Posterior cingulate gyrus (tissue), 11 donors: Measurements from ENCODE around the gene PREPL.

Experiments used
- DNase-seq, 10 donors: peaks; one replicate each; pipeline versions ENCODE4 v3.0.0 to v3.0.0-alpha.2; 2020 to 2021; ENCODE audit warnings: mixed read lengths in 3 of 10
- intact Hi-C: fragments of 100-400 bp; cut with DNase I; formaldehyde crosslinking; loops from one replicate; pipeline ENCODE4 v1.15.1; 2023

Gene PREPL

GRCh38 chr2:44299635-44300034, 61.7 kb downstream of the PREPL start:
- no peak for DNase-seq
- intact Hi-C loops = no loop called here

- intact Hi-C loops = no loop called here
- DNase-seq = no peak
These were observed 63.9 kb downstream of the PREPL start for GRCh38 chr2:44297431-44297830.

- intact Hi-C loops = no loop called here
- DNase-seq = no peak
These were observed 64.6 kb downstream of the PREPL start for GRCh38 chr2:44296653-44297052.

- intact Hi-C loops = no loop called here
- DNase-seq = no peak
These were observed 65.5 kb downstream of the PREPL start for GRCh38 chr2:44295633-44296359.

GRCh38 chr2:44295113-44295512, 66.2 kb downstream of the PREPL start:
- intact Hi-C loops = no loop called here
- DNase-seq = no peak

GRCh38 chr2:44291281-44292248, 69.7 kb downstream of the PREPL start:
- intact Hi-C loops = loop anchor here (1.0 to 2.0 kb wide), 3 partner anchors 47 to 247 kb away; no protein-coding TSS in a partner anchor
- peak in 7 of 10 donors; percentile 39 to 93 (median 55) for DNase-seq

- intact Hi-C loops = loop anchor here (2.0 kb wide), 1 partner anchor 45 kb away; no protein-coding TSS in a partner anchor
- DNase-seq = no peak
These were observed 71.0 kb downstream of the PREPL start for GRCh38 chr2:44290261-44290660.

- no peak for DNase-seq
- intact Hi-C loops = no loop called here
These were observed 74.2 kb downstream of the PREPL start for GRCh38 chr2:44286884-44287638.

- intact Hi-C loops = no loop called here
- DNase-seq = no peak
These were observed 75.0 kb downstream of the PREPL start for GRCh38 chr2:44286119-44286883.

- no peak for DNase-seq
- intact Hi-C loops = no loop called here
These were observed 76.1 kb downstream of the PREPL start for GRCh38 chr2:44285174-44285573.

GRCh38 chr2:44283116-44283666, 78.1 kb downstream of the PREPL start:
- intact Hi-C loops = no loop called here
- DNase-seq = no peak

- intact Hi-C loops = no loop called here
- DNase-seq = no peak
These were observed 80.4 kb downstream of the PREPL start for GRCh38 chr2:44280869-44281268.

GRCh38 chr2:44277541-44277940, 83.8 kb downstream of the PREPL start:
- DNase-seq = no peak
- intact Hi-C loops = no loop called here

- intact Hi-C loops = no loop called here
- DNase-seq = no peak
These were observed 85.4 kb downstream of the PREPL start for GRCh38 chr2:44275927-44276303.

GRCh38 chr2:44273596-44273995, 87.7 kb downstream of the PREPL start:
- intact Hi-C loops = no loop called here
- no peak for DNase-seq

- DNase-seq = no peak
- intact Hi-C loops = no loop called here
These were observed 88.2 kb downstream of the PREPL start for GRCh38 chr2:44273076-44273475.

- intact Hi-C loops = no loop called here
- no peak for DNase-seq
These were observed 90.0 kb downstream of the PREPL start for GRCh38 chr2:44271296-44271695.

GRCh38 chr2:44269831-44270230, 91.5 kb downstream of the PREPL start:
- DNase-seq = peak in 2 of 10 donors; percentile 10 to 28

GRCh38 chr2:44267796-44268648, 93.3 kb downstream of the PREPL start:
- DNase-seq = no peak

More at GRCh38 chr2:44269831-44270230, 91.5 kb downstream of the PREPL start:
- intact Hi-C loops = no loop called here

More at GRCh38 chr2:44267796-44268648, 93.3 kb downstream of the PREPL start:
- intact Hi-C loops = no loop called here
